Measurements from ENCODE around the gene CYP3A7.
"Not testable (repeated sequence)": the region's sequence is repeated elsewhere in the genome, so short reads cannot be mapped to it uniquely, and the experiment has no call there.

The CYP3A7 gene

DNA sequence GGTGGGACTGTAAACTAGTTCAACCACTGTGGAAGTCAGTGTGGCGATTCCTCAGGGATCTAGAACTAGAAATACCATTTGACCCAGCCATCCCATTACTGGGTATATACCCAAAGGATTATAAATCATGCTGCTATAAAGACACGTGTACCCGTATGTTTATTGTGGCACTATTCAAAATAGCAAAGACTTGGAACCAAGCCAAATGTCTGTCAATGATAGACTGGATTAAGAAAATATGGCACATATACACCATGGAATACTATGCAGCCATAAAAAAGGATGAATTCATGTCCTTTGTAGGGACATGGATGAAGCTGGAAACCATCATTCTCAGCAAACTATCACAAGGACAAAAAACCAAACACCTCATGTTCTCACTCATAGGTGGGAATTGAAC lies 11.9 kb upstream of the CYP3A7 start:
- not testable (repeated sequence) for DNase-seq (ENCODE audit: low read depth, low spot score); H3K4me3 ChIP-seq (ENCODE audit: low read length)

GRCh38 chr7:99745395-99745794 lies 10.4 kb upstream of the CYP3A7 start:
- H3K4me3 ChIP-seq (ENCODE audit: low read length); DNase-seq (ENCODE audit: low read depth, low spot score): not testable (repeated sequence)

- no peak overlapping the region for H3K4me3 ChIP-seq (ENCODE audit: low read length)
These were observed 7.9 kb upstream of the CYP3A7 start for GRCh38 chr7:99742737-99743394.

DNA sequence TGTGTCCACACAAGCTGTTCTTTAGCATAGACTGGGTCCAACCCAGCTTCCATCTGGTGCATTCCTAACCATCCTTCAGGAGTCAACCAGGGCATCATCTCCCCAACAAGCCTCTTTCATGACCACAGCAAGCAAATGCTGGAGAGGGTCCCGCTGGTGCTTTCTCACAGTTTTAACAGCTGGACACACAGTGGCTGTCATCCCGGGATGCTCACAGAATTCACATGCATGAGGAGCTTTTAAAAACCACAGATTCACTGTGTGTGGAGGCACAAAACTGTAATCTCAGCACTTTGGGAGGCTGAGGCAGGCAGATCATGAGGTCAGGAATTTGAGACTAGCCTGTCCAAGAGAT lies 6.4 kb upstream of the CYP3A7 start:
- DNase-seq (ENCODE audit: low read depth, low spot score), result no peak
- H3K4me3 ChIP-seq (ENCODE audit: low read length), result no peak overlapping the region

More at GRCh38 chr7:99742737-99743394, 7.9 kb upstream of the CYP3A7 start:
- no peak for DNase-seq (ENCODE audit: low read depth, low spot score)

- no peak for DNase-seq (ENCODE audit: low read depth, low spot score)
- no peak overlapping the region for H3K4me3 ChIP-seq (ENCODE audit: low read length)
These were observed 5.8 kb upstream of the CYP3A7 start for GRCh38 chr7:99740573-99741440.

DNA sequence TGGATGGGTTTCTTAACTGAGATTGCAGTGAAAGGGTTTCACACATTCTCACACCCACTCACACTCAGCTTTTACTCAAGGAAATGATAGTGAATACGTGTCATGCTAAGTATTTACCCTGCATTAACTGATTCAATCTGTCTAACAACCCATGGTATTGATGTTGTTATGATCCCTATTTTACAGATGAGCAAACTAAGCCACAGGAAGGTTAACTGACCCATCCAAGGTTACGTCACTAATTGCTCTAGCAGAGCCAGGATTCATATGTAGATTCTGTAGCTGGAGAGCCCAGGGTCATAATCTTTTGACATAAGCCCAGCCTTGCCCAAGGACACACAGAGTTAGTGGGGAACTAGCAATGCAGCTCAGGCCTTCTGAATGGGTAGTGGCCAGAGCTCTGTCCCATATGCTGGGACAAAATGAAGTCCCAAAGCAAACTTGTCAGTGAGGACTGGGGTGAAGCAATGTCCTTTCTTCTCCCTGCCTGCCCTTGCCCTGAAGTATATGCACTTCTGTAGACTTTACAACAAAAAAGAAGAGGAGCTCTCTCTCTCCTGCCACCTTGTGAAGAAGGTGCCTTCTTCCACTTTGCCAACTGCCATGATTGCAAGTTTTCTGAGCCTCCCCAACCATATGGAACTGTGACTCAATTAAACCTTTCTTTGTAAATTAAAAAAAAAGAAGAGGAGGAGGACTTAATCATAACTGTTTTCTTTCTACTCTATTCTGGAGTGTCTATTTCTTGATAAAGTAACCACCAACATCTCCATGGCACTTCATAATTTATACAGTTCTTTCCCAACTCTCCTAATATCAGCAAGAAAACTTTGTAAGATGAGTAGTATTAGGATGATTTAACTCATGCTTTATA lies 4.9 kb upstream of the CYP3A7 start:
- no peak for DNase-seq (ENCODE audit: low read depth, low spot score)

DNA sequence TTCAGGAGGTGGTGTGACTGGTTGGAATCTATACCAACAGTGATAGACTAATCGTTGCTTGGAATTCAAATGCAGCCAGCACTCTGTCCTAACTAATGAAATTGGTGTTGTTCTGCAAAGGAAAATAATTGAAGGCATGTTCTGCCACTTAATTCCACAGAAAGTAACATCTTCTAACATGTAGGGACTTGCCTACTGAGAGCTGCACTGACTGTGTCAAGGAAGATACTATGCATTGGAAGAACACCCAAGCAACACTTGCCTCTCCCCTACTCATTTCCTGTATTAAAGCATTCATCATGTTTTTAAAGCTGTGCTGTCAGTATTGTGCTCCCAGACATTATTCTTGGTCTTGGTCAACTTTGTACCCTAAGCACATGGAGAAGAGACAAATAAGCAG lies 2.7 kb upstream of the CYP3A7 start:
- no peak overlapping the region for H3K4me3 ChIP-seq (ENCODE audit: low read length)
- DNase-seq (ENCODE audit: low read depth, low spot score), result no peak

More for the DNA sequence above, 4.9 kb upstream of the CYP3A7 start:
- no peak overlapping the region for H3K4me3 ChIP-seq (ENCODE audit: low read length)

DNA sequence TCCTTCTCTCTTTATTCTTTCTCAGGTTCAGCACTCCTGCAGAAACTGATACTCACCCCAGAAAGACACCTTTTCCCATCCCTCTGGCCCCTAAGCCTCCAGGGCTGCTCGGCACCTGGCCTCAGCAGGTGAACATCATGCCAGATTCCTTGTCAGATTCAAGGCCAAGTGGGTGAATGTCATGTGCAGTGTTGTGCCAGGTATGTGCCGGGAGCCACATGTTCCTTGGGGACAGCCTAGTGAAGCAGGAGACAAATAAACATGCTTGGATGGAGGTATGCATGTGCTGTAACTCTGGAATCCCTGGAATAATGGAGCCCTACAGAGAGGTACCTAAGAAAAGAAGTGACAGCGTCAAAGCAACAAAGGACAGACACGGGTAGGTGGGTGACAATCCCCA lies 1.7 kb upstream of the CYP3A7 start:
- not testable (repeated sequence) for H3K4me3 ChIP-seq (ENCODE audit: low read length); DNase-seq (ENCODE audit: low read depth, low spot score)

GRCh38 chr7:99733448-99733847 lies 1.5 kb downstream of the CYP3A7 start:
- no peak overlapping the region for H3K4me3 ChIP-seq (ENCODE audit: low read length)
- DNase-seq (ENCODE audit: low read depth, low spot score), result peak; percentile 23

DNA sequence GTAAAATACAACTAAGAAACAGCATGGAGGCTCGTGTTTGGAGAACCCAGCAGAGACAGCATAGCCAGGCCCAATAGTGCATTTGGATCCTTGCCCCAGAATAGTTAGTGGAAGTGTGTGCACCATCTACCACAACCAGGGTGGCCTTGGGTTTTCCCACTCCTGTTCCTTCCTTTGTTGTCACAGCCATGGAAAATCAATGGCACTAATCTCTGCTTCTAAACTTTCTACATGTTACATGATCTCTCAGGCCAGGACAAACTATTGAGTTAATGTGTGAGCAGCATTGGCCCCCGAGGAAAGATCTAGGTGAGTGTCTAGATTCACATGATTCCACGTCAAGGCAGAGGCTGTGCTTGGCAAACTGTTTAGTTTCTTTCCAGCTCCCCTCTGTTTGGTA lies 2.0 kb downstream of the CYP3A7 start:
- no peak for DNase-seq (ENCODE audit: low read depth, low spot score)
- H3K4me3 ChIP-seq (ENCODE audit: low read length), result no peak overlapping the region

- H3K4me3 ChIP-seq (ENCODE audit: low read length), result no peak overlapping the region
- DNase-seq (ENCODE audit: low read depth, low spot score), result peak; percentile 16
These were observed 3.2 kb downstream of the CYP3A7 start for GRCh38 chr7:99731638-99732374.

DNA sequence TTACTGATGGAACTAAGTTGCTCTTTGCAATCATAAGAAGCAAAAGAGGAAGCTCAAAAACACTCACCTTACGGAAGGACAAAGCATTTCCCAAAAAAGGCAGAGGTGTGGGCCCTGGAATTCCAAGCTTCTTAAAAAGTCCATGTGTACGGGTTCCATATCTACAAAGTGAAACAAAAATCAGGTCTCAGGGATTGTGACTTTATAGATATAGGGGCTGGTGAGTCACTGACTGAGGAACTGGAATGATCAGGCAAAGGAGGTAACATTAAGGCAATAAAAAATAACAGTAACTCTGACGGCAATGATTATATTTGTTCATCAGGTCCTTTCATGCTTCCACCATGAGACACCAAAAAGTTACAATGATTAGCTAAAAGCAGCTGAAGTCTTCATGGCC lies 4.0 kb downstream of the CYP3A7 start:
- no peak overlapping the region for H3K4me3 ChIP-seq (ENCODE audit: low read length)
- DNase-seq (ENCODE audit: low read depth, low spot score), result no peak

DNA sequence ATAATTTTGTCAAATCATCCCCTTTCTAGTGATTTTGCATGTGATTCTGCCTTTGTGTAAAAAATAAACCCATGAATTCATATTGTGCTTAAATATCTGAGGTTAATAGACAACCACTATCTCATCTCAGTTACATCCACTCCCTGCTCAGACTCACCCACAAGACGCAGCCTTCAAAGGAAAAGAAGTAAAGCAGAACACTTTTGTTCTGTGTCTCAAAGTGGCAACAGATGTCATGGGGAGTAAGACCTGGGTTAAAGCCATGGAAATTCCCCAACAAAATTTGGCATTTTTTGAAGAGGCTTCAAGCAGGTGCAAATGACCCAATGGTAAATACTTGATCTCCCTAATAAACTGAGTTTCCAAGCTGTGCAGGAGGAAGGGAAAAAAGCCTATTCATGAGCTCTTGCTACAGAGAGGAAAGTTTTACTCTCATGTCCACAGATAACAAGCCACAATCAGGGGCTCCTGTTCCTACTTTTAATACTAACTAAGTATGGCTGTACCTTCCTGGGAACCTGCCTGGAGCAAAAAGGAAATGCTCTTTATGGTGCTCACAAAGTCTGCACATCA lies 4.7 kb downstream of the CYP3A7 start:
- no peak overlapping the region for H3K4me3 ChIP-seq (ENCODE audit: low read length)
- DNase-seq (ENCODE audit: low read depth, low spot score), result peak; percentile 28

GRCh38 chr7:99729486-99730237 lies 5.3 kb downstream of the CYP3A7 start:
- H3K4me3 ChIP-seq (ENCODE audit: low read length), result no peak overlapping the region
- DNase-seq (ENCODE audit: low read depth, low spot score), result no peak

GRCh38 chr7:99728615-99729014 lies 6.4 kb downstream of the CYP3A7 start:
- no peak overlapping the region for H3K4me3 ChIP-seq (ENCODE audit: low read length)
- DNase-seq (ENCODE audit: low read depth, low spot score), result no peak

DNA sequence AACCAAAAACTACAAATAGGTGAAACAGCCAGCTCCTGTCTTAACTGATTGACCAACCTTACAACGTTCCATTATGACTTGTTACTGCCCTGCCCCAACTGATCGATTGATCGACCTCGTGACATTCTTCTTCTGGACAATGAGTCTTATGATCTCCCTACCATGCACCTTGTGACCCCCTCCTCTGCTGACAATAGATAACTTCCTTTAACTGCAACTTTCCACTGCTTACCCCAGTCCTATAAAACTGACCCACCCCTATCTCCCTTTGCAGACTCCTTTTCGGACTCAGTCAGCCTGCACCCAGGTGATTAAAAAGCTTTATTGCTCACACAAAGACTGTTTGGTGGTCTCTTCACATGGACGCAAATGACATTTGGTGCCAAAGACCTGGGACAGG lies 11.8 kb downstream of the CYP3A7 start:
- H3K4me3 ChIP-seq (ENCODE audit: low read length), result not testable (repeated sequence)

GRCh38 chr7:99720800-99721595 lies 14.0 kb downstream of the CYP3A7 start:
- DNase-seq (ENCODE audit: low read depth, low spot score), result peak; percentile 7
- no peak overlapping the region for H3K4me3 ChIP-seq (ENCODE audit: low read length)

More for the DNA sequence above, 11.8 kb downstream of the CYP3A7 start:
- not testable (repeated sequence) for DNase-seq (ENCODE audit: low read depth, low spot score)
